ENCODE results near the gene SLC9A3. TPM values are rescaled to one million over a fixed set of nuclear protein-coding genes. Genes with fewer than 3 reads are reported as not detected.

Gene SLC9A3
- total RNA-seq, 4 donors from 2014 or later = 2.4 to 3.8 (median 3.5) TPM

DNA sequence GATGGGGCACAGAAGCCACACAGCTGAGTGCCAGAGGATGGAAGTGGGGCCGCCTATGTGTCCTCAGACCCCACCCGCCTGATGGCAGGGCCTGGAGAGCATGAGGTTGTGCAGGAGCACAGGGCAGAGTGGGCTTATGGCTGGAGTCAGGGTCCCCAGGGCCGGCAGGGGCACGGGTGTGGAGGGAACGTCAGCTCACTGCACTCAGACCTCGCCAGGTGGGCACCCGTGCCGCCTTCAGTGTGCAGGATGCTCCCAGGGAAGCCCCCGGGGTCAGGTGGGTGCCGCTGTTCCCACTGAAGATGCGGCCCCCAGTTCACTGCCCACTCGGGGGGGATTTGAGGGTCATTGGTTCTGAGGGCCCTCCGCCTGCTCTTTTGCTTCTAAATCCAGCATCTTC lies 46.4 kb downstream of the SLC9A3 start:
- Histone ChIP-seq H3K9me3 (no peaks in the 10 kb centered on the region), H3K27ac (no peak overlapping the region), H3K27me3 (peaks cover 0 to 79% (median 8%) of the 10 kb centered on the region in 4 donors), H3K4me1 (peaks cover 14 to 35% (median 20%) of the 10 kb centered on the region in 3 donors), H3K36me3 (no peaks in the 10 kb centered on the region), H3K4me3 (no peak overlapping the region)
- WGBS, 2 donors = 53% methylated on average over 2 of the region's 13 CpGs; no CpG with 5 or more reads in 1 of the 2 donors
- no peak for DNase-seq
- intact Hi-C loops (cut with DNase I) = no loop called here
- TF ChIP-seq, protein P1, sequence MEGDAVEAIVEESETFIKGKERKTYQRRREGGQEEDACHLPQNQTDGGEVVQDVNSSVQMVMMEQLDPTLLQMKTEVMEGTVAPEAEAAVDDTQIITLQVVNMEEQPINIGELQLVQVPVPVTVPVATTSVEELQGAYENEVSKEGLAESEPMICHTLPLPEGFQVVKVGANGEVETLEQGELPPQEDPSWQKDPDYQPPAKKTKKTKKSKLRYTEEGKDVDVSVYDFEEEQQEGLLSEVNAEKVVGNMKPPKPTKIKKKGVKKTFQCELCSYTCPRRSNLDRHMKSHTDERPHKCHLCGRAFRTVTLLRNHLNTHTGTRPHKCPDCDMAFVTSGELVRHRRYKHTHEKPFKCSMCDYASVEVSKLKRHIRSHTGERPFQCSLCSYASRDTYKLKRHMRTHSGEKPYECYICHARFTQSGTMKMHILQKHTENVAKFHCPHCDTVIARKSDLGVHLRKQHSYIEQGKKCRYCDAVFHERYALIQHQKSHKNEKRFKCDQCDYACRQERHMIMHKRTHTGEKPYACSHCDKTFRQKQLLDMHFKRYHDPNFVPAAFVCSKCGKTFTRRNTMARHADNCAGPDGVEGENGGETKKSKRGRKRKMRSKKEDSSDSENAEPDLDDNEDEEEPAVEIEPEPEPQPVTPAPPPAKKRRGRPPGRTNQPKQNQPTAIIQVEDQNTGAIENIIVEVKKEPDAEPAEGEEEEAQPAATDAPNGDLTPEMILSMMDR (IDR thresholded peaks at IDR 0.05) = no peak
- no peak for TF ChIP-seq POLR2A (IDR thresholded peaks at IDR 0.05)

GRCh38 chr5:477247-477646 lies 47.0 kb downstream of the SLC9A3 start:
- no peaks in the 10 kb centered on the region for H3K36me3 ChIP-seq
- H3K9me3 ChIP-seq = no peaks in the 10 kb centered on the region
- peaks cover 18 to 40% (median 20%) of the 10 kb centered on the region in 3 donors for H3K4me1 ChIP-seq
- peaks cover 0 to 73% (median 8%) of the 10 kb centered on the region in 4 donors for H3K27me3 ChIP-seq
- TF ChIP-seq POLR2A (IDR thresholded peaks at IDR 0.05) = no peak
- TF ChIP-seq, protein P1 (IDR thresholded peaks at IDR 0.05) = no peak
- intact Hi-C loops (cut with DNase I) = no loop called here
- WGBS, 2 donors = 40 to 80% methylated on average over 1 of the region's 19 CpGs
- no peak overlapping the region for H3K27ac ChIP-seq
- DNase-seq = no peak
- no peak overlapping the region for H3K4me3 ChIP-seq

DNA sequence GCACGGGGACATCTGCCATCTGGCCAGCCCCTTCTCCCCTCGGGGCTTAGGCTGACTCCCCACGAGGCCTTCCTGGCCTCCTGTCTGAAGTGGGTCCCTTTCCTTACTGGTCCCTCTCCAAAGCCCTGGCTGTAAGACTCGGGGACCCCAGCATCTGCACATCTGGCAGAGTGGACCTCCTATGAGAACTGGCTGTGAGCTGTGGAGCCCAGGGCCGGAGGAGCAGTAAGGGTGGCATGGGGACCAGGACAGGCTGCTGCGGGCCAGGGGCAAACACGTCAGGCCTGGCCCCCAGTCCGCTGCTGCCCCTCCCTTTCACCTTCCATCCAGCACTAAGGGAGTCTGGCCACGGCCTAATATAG lies 47.5 kb downstream of the SLC9A3 start:
- peaks cover 22 to 44% (median 24%) of the 10 kb centered on the region in 3 donors for H3K4me1 ChIP-seq
- intact Hi-C loops (cut with DNase I) = no loop called here
- TF ChIP-seq, protein P1 (IDR thresholded peaks at IDR 0.05) = no peak
- TF ChIP-seq POLR2A (IDR thresholded peaks at IDR 0.05) = no peak
- WGBS, 2 donors = 50% methylated on average over 3 of the region's 9 CpGs; no CpG with 5 or more reads in 1 of the 2 donors
- peaks cover 0 to 68% (median 8%) of the 10 kb centered on the region in 4 donors for H3K27me3 ChIP-seq
- no peaks in the 10 kb centered on the region for H3K9me3 ChIP-seq
- no peak for DNase-seq
- no peaks in the 10 kb centered on the region for H3K36me3 ChIP-seq
- no peak overlapping the region for H3K27ac ChIP-seq
- peak overlapping the region in 1 of 4 donors; percentile 63 for H3K4me3 ChIP-seq

DNA sequence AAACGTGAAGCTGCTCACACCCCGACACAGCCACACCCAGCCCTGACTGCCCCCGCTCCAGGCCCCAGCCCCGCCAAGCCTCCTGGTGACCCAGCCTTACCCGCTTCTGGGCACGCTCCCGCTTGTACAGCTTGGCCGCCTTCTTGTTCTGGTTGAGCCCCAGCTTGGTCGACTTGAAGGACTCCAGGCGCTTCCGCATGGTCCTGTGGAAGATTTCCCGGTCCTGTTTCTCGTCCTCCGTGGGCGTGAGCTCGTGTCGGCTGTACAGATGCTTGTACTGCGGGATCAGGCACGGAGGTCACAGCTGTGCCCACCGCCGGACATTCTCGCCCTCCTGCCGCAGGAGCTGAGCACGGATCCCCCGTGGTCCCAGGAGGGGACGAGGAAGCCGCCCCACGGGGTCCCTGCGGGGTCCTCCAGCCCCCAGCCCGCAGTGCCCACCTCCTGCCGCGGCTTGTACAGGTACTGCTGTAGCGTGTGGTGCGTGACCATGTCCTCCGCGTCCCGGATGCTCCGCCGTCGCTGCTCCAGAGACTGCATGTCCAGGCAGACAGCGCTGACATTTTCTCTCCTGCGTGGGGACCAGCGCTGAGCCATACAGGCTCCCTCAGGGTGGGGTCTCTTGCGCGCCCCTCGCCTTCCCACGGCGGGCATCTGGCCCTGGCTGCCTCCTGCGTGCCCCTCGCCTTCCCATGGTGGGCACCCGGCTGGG lies 48.0 kb downstream of the SLC9A3 start:
- Histone ChIP-seq H3K36me3 (peaks cover 0 to 2% (median 0%) of the 10 kb centered on the region in 3 donors), H3K27me3 (peaks cover 0 to 64% (median 8%) of the 10 kb centered on the region in 4 donors), H3K4me3 (peak overlapping the region in 2 of 4 donors; percentile 63 to 98), H3K9me3 (no peaks in the 10 kb centered on the region), H3K27ac (no peak overlapping the region), H3K4me1 (peaks cover 26 to 49% (median 30%) of the 10 kb centered on the region in 3 donors)
- TF ChIP-seq, protein P1 (IDR thresholded peaks at IDR 0.05) = no peak
- 56 to 65% methylated on average over 20 to 25 of the region's 51 CpGs for WGBS, 2 donors
- DNase-seq = no peak
- intact Hi-C loops (cut with DNase I) = no loop called here

DNA sequence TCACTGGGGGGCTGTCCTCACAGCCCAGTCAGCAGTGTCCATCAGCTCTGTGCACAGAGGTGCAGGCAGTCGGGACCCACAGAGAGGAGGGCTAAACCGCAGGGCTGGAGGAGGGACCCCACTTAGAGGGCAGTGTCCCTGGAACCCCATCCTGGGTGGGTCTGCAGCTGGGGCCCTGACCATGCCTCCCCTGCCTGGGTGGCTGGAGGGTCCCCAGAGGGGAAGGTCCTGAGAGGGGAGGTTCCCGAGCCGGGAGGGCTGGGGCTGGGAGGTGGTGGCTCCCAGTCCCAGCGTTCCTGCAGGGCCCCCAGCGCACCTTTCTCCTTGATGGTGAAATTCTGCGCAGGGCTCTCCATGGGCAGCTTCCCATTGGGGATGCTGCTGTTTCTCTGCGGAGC lies 48.5 kb downstream of the SLC9A3 start:
- Histone ChIP-seq H3K27ac (no peak overlapping the region), H3K9me3 (no peaks in the 10 kb centered on the region), H3K4me1 (peaks cover 32 to 55% (median 35%) of the 10 kb centered on the region in 3 donors), H3K27me3 (peaks cover 0 to 58% (median 8%) of the 10 kb centered on the region in 4 donors), H3K4me3 (peak overlapping the region; percentile 33 to 98 (median 74)), H3K36me3 (peaks cover 0 to 7% (median 0%) of the 10 kb centered on the region in 3 donors)
- no peak for DNase-seq
- intact Hi-C loops (cut with DNase I) = no loop called here
- WGBS, 2 donors = 21 to 60% methylated on average over 1 to 2 of the region's 8 CpGs
- TF ChIP-seq POLR2A (IDR thresholded peaks at IDR 0.05) = no peak
- TF ChIP-seq, protein P1 (IDR thresholded peaks at IDR 0.05) = no peak

Measured in esophagus squamous epithelium (tissue), 5 donors.